HG02943 (cell line): ENCODE data around the gene IMMP2L.

Experiments
- ATAC-seq: cut with Tn5 transposase; IDR thresholded peaks from one replicate; pipeline ENCODE4 v1.9.1; 2021; ENCODE audit warnings: mild to moderate bottlenecking, low read depth, moderate library complexity; ENCODE audit not compliant: unreplicated experiment

IMMP2L gene

GRCh38 chr7:111235709-111236108 lies 326.6 kb downstream of the IMMP2L start:
- ATAC-seq = no peak

GRCh38 chr7:111232249-111233084 lies 329.8 kb downstream of the IMMP2L start:
- ATAC-seq = peak; percentile 76

- no peak for ATAC-seq
Observed at GRCh38 chr7:111229916-111230315, 332.4 kb downstream of the IMMP2L start.

- ATAC-seq = no peak
Observed at GRCh38 chr7:111229181-111229740, 333.0 kb downstream of the IMMP2L start.

GRCh38 chr7:111228437-111228836 lies 333.9 kb downstream of the IMMP2L start:
- ATAC-seq = no peak

GRCh38 chr7:111226800-111227199 lies 335.5 kb downstream of the IMMP2L start:
- ATAC-seq = no peak

GRCh38 chr7:111224354-111225231 lies 337.7 kb downstream of the IMMP2L start:
- ATAC-seq = no peak

- no peak for ATAC-seq
Observed at GRCh38 chr7:111223802-111224253, 338.5 kb downstream of the IMMP2L start.

- no peak for ATAC-seq
Observed at GRCh38 chr7:111215550-111215949, 346.7 kb downstream of the IMMP2L start.

- no peak for ATAC-seq
Observed at GRCh38 chr7:111212857-111213523, 349.3 kb downstream of the IMMP2L start.

GRCh38 chr7:111210996-111211395 lies 351.3 kb downstream of the IMMP2L start:
- no peak for ATAC-seq

GRCh38 chr7:111210043-111210442 lies 352.2 kb downstream of the IMMP2L start:
- ATAC-seq = no peak

GRCh38 chr7:111205251-111205650 lies 357.0 kb downstream of the IMMP2L start:
- ATAC-seq = no peak

GRCh38 chr7:111202321-111202720 lies 360.0 kb downstream of the IMMP2L start:
- ATAC-seq = no peak

GRCh38 chr7:111199643-111200042 lies 362.6 kb downstream of the IMMP2L start:
- no peak for ATAC-seq

- no peak for ATAC-seq
Observed at GRCh38 chr7:111198255-111198654, 364.0 kb downstream of the IMMP2L start.

- ATAC-seq = no peak
Observed at GRCh38 chr7:111196655-111197054, 365.6 kb downstream of the IMMP2L start.

GRCh38 chr7:111192614-111193413 lies 369.5 kb downstream of the IMMP2L start:
- ATAC-seq = no peak

- no peak for ATAC-seq
Observed at GRCh38 chr7:111190804-111191203, 371.5 kb downstream of the IMMP2L start.

GRCh38 chr7:111184987-111185386 lies 377.3 kb downstream of the IMMP2L start:
- ATAC-seq = no peak
